SU-DHL-6 (cell line): ENCODE data around the gene MTG2.

Source experiments
- H2AFZ ChIP-seq: fragments of 200-600 bp; sonication (generic); 2 replicates; pipeline ENCODE4 v1.6.1; 2014; ENCODE audit warnings: low read depth, mild to moderate bottlenecking, moderate library complexity, mixed read lengths, antibody characterized with exemption, low read length; ENCODE audit not compliant: severe bottlenecking
- H3F3A ChIP-seq: fragments of 200-600 bp; shearing (Covaris generic); 2 replicates; pipeline ENCODE4 v1.6.0; 2016; ENCODE audit warnings: antibody characterized with exemption, mild to moderate bottlenecking; ENCODE audit not compliant: insufficient read depth
- H3K27ac ChIP-seq: fragments of 200-600 bp; sonication (generic); 2 replicates; pipeline ENCODE4 v1.5.1; 2016; ENCODE audit warnings: low read depth, mild to moderate bottlenecking, low read length, moderate library complexity, mixed read lengths
- H3K27me3 ChIP-seq: fragments of 200-600 bp; sonication (generic), shearing (Covaris generic); 2 replicates; pipeline ENCODE4 v1.6.0; 2014; ENCODE audit warnings: mild to moderate bottlenecking, low read length
- H3K36me3 ChIP-seq: fragments of 200-600 bp; sonication (generic); 2 replicates; pipeline ENCODE4 v1.6.1; 2014; ENCODE audit warnings: mild to moderate bottlenecking, low read length, mixed read lengths
- H3K4me2 ChIP-seq: fragments of 300-600, 200-600 bp; shearing (Covaris generic), sonication (generic); 2 replicates; pipeline ENCODE4 v1.6.0; 2014; ENCODE audit warnings: low read length, low read depth, mild to moderate bottlenecking; ENCODE audit not compliant: poor library complexity, severe bottlenecking
- H3K4me3 ChIP-seq: fragments of 200-600 bp; sonication (generic); 2 replicates; pipeline ENCODE4 v1.5.1; 2014; ENCODE audit warnings: antibody characterized with exemption, low read length, mild to moderate bottlenecking, mixed read lengths; ENCODE audit not compliant: insufficient read depth, poor library complexity, severe bottlenecking
- H3K79me2 ChIP-seq: fragments of 200-600 bp; sonication (generic); 2 replicates; pipeline ENCODE4 v1.6.1; 2014; ENCODE audit warnings: mild to moderate bottlenecking, low read length, moderate library complexity; ENCODE audit not compliant: insufficient read depth
- H3K9ac ChIP-seq: fragments of 200-600 bp; sonication (generic); 2 replicates; pipeline ENCODE4 v1.7.0; 2014; ENCODE audit warnings: mild to moderate bottlenecking, low read length
- H3K9me2 ChIP-seq: fragments of 200-600 bp; sonication (generic); replicated peaks from 2 replicates; pipeline ENCODE4 v1.6.1; 2014; ENCODE audit warnings: low read length; ENCODE audit not compliant: insufficient read depth
- H3K9me3 ChIP-seq: fragments of 200-600 bp; sonication (generic); 2 replicates; pipeline ENCODE4 v1.6.1; 2014; ENCODE audit warnings: low read length, mixed read lengths; ENCODE audit not compliant: insufficient read depth
- H4K20me1 ChIP-seq: fragments of 200-600 bp; sonication (generic); 2 replicates; pipeline ENCODE4 v1.6.1; 2014; ENCODE audit warnings: low read depth, mild to moderate bottlenecking, antibody characterized with exemption, low read length, moderate library complexity, mixed read lengths
- CTCF ChIP-seq: fragments of 200-600 bp; sonication (generic); IDR thresholded peaks from one replicate; pipeline ENCODE4 v1.5.1; 2017; ENCODE audit warnings: antibody characterized with exemption, mild to moderate bottlenecking, low read length, moderate library complexity; ENCODE audit not compliant: insufficient read depth, poor library complexity, severe bottlenecking
- EZH2phosphoT487 ChIP-seq: fragments of 200-600 bp; sonication (generic), shearing (Covaris generic); conservative IDR thresholded peaks from 2 replicates; pipeline ENCODE4 v1.6.1; 2018; ENCODE audit warnings: mild to moderate bottlenecking, antibody characterized with exemption, low read length, moderate library complexity, mixed read lengths

Gene MTG2

GRCh38 chr20:62246431-62246830 lies 63.6 kb downstream of the MTG2 start:
- peaks cover 11% of the 10 kb centered on the region for H3K79me2 ChIP-seq
- no peak overlapping the region for H2AFZ ChIP-seq
- H3K27me3 ChIP-seq, result no peaks in the 10 kb centered on the region
- no peak overlapping the region for H3K27ac ChIP-seq
- no peaks in the 10 kb centered on the region for H3K36me3 ChIP-seq
- no peaks in the 10 kb centered on the region for H3K9me3 ChIP-seq
- no peak overlapping the region for H3K4me3 ChIP-seq
- H3K4me2 ChIP-seq, result no peak overlapping the region
- H3K9ac ChIP-seq, result no peak overlapping the region
- TF ChIP-seq EZH2phosphoT487 (no peak), CTCF (no peak)
- no peaks in the 10 kb centered on the region for H3K9me2 ChIP-seq
- no peaks in the 10 kb centered on the region; the same call in 1 of the 2 replicates for H4K20me1 ChIP-seq
- no peaks in the 10 kb centered on the region for H3F3A ChIP-seq

GRCh38 chr20:62246872-62247652 lies 64.2 kb downstream of the MTG2 start:
- Histone ChIP-seq H3K9ac (no peak overlapping the region), H3K4me3 (no peak overlapping the region), H3K9me3 (no peaks in the 10 kb centered on the region), H3K9me2 (no peaks in the 10 kb centered on the region), H4K20me1 (no peaks in the 10 kb centered on the region; the same call in 1 of the 2 replicates), H3F3A (no peaks in the 10 kb centered on the region), H3K4me2 (no peak overlapping the region), H3K27ac (no peak overlapping the region), H3K79me2 (peaks cover 7% of the 10 kb centered on the region), H3K27me3 (no peaks in the 10 kb centered on the region), H2AFZ (no peak overlapping the region), H3K36me3 (no peaks in the 10 kb centered on the region)
- no peak for TF ChIP-seq CTCF
- no peak for TF ChIP-seq EZH2phosphoT487

GRCh38 chr20:62248890-62249560 lies 66.2 kb downstream of the MTG2 start:
- Histone ChIP-seq H2AFZ (no peak overlapping the region), H3K9me3 (no peaks in the 10 kb centered on the region), H3K4me3 (no peak overlapping the region), H4K20me1 (no peaks in the 10 kb centered on the region; the same call in 1 of the 2 replicates), H3K4me2 (no peak overlapping the region), H3K9me2 (no peaks in the 10 kb centered on the region), H3K36me3 (no peaks in the 10 kb centered on the region), H3K27me3 (no peaks in the 10 kb centered on the region), H3K79me2 (peaks cover 7% of the 10 kb centered on the region), H3F3A (no peaks in the 10 kb centered on the region), H3K9ac (no peak overlapping the region), H3K27ac (no peak overlapping the region)
- TF ChIP-seq EZH2phosphoT487 (no peak), CTCF (no peak)
